Measurements from ENCODE around the gene IL4I1.

DNA sequence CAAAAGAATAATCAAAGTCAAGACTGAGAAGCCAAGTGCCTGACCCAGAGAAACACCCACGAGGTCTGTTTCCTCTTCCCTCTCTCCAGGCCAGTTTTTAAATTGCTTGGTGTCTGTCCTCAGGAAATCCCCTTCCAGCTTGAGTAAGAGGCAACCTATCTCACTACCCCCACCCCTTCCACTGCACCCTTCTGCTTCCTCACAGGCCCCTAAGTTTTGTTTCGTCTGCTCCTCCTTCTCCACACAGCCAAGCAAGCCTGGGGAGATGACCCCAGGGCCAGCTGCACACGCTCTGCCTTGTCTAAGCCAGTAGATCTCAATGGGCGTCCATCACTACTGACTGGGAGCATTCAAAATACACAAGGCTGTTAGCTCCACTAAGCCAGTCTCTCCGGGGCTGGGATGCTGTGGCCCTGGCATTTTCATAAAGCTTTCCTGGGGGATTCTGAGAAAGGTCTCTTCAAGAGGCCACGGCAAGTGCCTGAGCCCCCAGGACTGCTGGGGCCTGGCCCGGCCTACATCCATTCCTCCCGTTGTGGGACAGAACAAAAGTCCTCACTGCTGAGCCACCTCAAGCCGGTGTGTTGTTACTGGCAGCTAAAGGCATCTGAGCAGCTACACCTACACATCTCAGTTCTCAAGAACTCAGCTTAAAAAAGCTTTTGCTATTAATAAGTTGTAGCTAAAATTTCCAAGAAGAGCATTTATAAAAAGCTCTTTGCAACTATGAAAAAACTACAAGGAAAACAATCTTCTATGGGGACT lies 14.9 kb upstream of the IL4I1 start:
- TF ChIP-seq, protein P1, sequence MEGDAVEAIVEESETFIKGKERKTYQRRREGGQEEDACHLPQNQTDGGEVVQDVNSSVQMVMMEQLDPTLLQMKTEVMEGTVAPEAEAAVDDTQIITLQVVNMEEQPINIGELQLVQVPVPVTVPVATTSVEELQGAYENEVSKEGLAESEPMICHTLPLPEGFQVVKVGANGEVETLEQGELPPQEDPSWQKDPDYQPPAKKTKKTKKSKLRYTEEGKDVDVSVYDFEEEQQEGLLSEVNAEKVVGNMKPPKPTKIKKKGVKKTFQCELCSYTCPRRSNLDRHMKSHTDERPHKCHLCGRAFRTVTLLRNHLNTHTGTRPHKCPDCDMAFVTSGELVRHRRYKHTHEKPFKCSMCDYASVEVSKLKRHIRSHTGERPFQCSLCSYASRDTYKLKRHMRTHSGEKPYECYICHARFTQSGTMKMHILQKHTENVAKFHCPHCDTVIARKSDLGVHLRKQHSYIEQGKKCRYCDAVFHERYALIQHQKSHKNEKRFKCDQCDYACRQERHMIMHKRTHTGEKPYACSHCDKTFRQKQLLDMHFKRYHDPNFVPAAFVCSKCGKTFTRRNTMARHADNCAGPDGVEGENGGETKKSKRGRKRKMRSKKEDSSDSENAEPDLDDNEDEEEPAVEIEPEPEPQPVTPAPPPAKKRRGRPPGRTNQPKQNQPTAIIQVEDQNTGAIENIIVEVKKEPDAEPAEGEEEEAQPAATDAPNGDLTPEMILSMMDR (IDR thresholded peaks at IDR 0.05; ENCODE audit: low read depth, low read length): no peak
- no peak for TF ChIP-seq POLR2A (IDR thresholded peaks at IDR 0.05; ENCODE audit: extremely low read depth, insufficient read length)

Data from NB4 (cell line).